ENCODE data around the gene PTPRD.

PTPRD gene

GRCh38 chr9:8852301-8852864 lies 1760.4 kb downstream of the PTPRD start:
- H3K4me3 ChIP-seq (ENCODE audit: low read depth, low read length): no peak overlapping the region

GRCh38 chr9:8850914-8851313 lies 1761.9 kb downstream of the PTPRD start:
- DNase-seq (ENCODE audit: low read depth): no peak
- H3K4me3 ChIP-seq (ENCODE audit: low read depth, low read length): no peak overlapping the region
- TF ChIP-seq CTCF (conservative IDR thresholded peaks at IDR 0.05; ENCODE audit: low read depth, low read length): no peak

More at GRCh38 chr9:8852301-8852864, 1760.4 kb downstream of the PTPRD start:
- no peak for TF ChIP-seq CTCF (conservative IDR thresholded peaks at IDR 0.05; ENCODE audit: low read depth, low read length)
- no peak for DNase-seq (ENCODE audit: low read depth)

- no peak for DNase-seq (ENCODE audit: low read depth)
- no peak for TF ChIP-seq CTCF (conservative IDR thresholded peaks at IDR 0.05; ENCODE audit: low read depth, low read length)
- H3K4me3 ChIP-seq (ENCODE audit: low read depth, low read length): no peak overlapping the region
These were observed 1767.0 kb downstream of the PTPRD start for GRCh38 chr9:8845808-8846207.

- H3K4me3 ChIP-seq (ENCODE audit: low read depth, low read length): no peak overlapping the region
- no peak for DNase-seq (ENCODE audit: low read depth)
- no peak for TF ChIP-seq CTCF (conservative IDR thresholded peaks at IDR 0.05; ENCODE audit: low read depth, low read length)
These were observed 1767.4 kb downstream of the PTPRD start for GRCh38 chr9:8845376-8845775.

- no peak overlapping the region for H3K4me3 ChIP-seq (ENCODE audit: low read depth, low read length)
- DNase-seq (ENCODE audit: low read depth): no peak
- no peak for TF ChIP-seq CTCF (conservative IDR thresholded peaks at IDR 0.05; ENCODE audit: low read depth, low read length)
These were observed 1768.3 kb downstream of the PTPRD start for GRCh38 chr9:8844549-8844948.

- no peak overlapping the region for H3K4me3 ChIP-seq (ENCODE audit: low read depth, low read length)
- DNase-seq (ENCODE audit: low read depth): no peak
- no peak for TF ChIP-seq CTCF (conservative IDR thresholded peaks at IDR 0.05; ENCODE audit: low read depth, low read length)
These were observed 1770.2 kb downstream of the PTPRD start for GRCh38 chr9:8842402-8843193.

GRCh38 chr9:8838136-8838535 lies 1774.7 kb downstream of the PTPRD start:
- no peak overlapping the region for H3K4me3 ChIP-seq (ENCODE audit: low read depth, low read length)
- no peak for TF ChIP-seq CTCF (conservative IDR thresholded peaks at IDR 0.05; ENCODE audit: low read depth, low read length)
- no peak for DNase-seq (ENCODE audit: low read depth)

Measured in choroid plexus epithelial cell (primary cell).